Epithelial cell of esophagus (primary cell): ENCODE data around the gene IFITM5.
"Not testable (repeated sequence)": the region's sequence is repeated elsewhere in the genome, so short reads cannot be mapped to it uniquely, and the experiment has no call there.

Experiments used
- DNase-seq: peaks from one replicate; pipeline ENCODE4 v3.0.0; 2010; ENCODE audit warnings: low read depth
- H3K4me3 ChIP-seq: 2 replicates; pipeline ENCODE4 v1.5.1; 2011; ENCODE audit warnings: mild to moderate bottlenecking, low read length, control low read depth
- TF ChIP-seq, protein P1 (sequence below): IDR thresholded peaks from 2 replicates; pipeline ENCODE4 v1.5.1; 2011; ENCODE audit warnings: low read depth, mild to moderate bottlenecking, low read length, control low read depth, inconsistent platforms; ENCODE audit not compliant: insufficient read depth; ENCODE audit errors: missing control alignments

Gene IFITM5

DNA sequence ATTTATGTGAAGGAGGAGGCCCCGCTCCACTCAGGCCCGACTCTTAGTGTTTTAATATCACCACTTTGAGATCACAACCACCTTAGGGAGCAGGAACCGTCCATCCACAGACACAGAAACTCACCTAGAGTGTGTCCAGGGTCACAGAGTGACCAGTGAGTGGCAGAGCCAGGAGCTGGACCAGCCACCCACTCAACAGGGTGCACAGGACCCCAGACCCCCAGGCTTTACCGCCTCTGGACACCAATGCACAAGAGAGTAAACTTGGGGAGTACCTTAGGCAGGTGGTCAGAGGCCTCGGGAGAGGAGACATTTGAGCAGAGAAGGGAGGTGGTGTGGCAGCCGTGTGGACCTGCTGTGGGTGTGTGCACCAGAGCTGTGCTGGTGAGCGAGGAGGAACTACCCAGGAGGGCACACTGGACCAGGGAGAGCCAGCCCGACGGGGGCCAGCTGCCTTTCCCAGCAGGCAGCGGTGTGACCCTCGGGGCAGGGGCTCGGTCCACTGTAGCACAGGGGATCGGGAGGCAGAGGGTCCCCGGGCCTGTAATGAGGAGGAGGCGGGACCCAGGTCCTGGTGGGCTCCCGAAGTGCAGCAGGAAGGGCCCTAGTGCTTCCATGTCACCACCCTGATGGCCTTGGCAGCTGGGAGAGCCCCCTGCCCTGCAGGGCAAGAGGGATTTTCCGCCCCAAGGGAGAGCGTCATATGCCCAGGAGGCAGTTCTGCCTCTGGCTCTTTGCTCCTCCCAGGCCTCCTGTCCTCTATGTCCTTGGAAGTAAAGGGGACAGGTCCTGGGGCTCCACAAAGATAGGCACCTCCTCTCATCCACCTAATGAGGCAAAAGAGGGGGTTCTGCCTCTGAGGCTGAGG lies 28.6 kb downstream of the IFITM5 start:
- no peak for DNase-seq
- TF ChIP-seq, protein P1, sequence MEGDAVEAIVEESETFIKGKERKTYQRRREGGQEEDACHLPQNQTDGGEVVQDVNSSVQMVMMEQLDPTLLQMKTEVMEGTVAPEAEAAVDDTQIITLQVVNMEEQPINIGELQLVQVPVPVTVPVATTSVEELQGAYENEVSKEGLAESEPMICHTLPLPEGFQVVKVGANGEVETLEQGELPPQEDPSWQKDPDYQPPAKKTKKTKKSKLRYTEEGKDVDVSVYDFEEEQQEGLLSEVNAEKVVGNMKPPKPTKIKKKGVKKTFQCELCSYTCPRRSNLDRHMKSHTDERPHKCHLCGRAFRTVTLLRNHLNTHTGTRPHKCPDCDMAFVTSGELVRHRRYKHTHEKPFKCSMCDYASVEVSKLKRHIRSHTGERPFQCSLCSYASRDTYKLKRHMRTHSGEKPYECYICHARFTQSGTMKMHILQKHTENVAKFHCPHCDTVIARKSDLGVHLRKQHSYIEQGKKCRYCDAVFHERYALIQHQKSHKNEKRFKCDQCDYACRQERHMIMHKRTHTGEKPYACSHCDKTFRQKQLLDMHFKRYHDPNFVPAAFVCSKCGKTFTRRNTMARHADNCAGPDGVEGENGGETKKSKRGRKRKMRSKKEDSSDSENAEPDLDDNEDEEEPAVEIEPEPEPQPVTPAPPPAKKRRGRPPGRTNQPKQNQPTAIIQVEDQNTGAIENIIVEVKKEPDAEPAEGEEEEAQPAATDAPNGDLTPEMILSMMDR: no peak
- H3K4me3 ChIP-seq: no peak overlapping the region

DNA sequence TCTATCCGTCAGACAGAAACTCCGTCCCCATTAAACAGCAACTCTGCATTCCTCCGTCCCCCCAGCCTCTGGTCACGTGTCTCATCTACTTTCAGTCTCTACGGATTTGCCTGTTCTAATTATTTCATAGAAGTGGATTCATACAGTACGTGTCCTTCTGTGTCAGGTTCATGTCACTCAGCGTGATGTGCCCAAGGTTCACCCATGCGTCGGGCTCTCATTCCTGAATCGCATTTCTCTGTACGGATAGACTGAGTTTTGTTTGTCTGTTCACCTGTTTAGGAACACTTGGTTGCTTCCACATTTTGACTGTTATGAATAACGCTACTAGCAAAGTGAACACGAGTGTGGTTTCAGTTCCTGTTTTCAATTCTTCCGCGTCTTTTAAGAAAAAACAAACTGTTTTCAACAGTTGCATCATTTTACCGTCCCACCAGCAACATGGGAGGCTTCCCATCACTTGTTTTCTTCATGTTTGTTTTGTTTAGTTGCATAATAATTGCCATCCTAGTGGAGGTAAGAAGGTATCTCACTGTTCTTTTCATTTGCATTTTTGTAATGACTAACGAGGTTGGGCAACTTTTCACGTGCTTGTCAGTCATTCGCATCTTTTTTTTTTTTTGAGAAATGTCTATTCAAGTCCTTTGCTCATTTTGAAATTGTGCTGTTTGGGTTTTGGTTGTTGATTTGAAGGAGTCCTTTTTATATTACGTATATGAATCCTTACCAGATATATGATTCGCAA lies 30.0 kb downstream of the IFITM5 start:
- DNase-seq: peak; percentile 71
- TF ChIP-seq, protein P1: peak; percentile 24
- no peak overlapping the region for H3K4me3 ChIP-seq

DNA sequence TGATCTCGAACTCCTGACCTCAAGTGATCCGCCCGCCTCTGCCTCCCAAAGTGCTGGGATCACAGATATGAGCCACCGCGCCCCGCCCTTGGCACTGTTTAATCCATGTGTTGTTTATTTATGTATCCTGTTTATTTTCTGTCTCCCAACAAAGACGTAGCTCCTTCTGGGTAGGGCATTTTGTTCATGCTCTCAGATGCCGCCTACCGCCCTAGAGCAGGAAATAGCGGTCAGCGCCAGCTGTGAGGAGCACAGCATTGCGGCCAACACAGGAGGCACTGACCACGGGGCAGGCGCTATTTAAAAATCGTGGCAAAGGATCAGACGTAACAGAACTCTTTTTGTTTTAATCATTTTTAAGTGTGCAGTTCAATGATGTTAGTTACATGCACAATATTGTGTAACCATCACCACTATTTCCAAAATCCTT lies 30.6 kb downstream of the IFITM5 start:
- DNase-seq: not testable (repeated sequence)

DNA sequence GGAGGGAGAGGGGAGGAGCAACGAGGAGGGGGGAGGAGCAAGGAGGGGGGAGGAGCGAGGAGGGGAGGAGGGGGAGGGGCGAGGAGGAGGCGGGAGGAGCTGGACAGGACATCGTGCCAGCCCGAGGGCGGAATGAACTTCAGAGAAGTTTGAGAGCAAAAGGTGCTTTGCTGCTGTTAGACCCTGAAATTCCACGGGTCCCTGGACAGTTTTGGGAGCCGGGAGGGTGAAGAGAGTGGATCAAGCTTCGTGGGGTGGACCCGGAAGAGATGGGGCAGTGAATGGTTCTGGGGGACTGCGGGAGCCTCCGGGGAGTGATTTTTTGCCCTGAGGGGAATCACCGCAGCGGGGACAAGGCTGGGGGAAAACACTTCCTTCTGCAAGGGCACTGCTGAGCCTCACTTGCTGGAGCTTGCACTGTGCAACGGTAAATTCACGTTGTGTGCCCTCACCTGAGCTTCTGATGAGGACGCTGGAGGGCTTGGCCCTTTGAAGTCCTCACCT lies 31.8 kb downstream of the IFITM5 start:
- peak overlapping the region; percentile 13 for H3K4me3 ChIP-seq
- DNase-seq: no peak
- TF ChIP-seq, protein P1: no peak

More for the DNA sequence above, 30.6 kb downstream of the IFITM5 start:
- not testable (repeated sequence) for H3K4me3 ChIP-seq

DNA sequence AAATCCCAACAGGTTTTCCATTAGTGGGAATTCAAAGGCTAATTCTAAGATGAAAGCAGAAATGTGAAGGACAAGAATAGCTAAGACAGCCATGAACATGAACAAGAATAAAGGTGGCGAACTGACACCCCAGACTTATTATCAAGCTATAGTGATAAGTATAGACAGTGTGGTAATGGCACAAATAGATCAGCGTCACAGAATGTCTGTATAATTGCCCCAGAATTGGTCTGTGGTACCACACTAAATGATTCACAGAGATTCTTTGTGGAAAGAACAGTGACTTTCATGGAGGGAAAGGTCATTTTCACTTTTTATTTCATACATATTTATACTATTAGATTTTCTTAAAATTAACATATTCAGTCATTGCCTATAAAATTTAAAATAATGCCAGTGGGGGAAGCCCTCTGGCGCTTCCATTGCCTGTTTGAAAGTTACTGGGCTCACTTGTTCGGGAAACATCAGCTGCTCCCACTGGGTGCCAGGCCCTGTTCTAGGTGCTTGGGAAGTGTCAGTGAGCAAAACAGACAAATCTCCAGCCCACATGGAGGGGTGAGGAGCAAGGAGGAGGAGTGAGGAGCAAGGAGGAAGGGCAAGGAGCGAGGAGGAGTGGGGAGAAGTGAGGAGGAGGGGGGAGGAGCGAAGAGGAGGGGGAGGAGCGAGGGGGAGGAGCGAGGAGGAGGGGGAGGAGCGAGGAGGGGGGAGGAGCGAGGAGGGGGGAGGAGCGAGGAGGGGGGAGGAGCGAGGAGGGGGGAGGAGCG lies 32.5 kb downstream of the IFITM5 start:
- TF ChIP-seq, protein P1: no peak
- DNase-seq: no peak
- H3K4me3 ChIP-seq: no peak overlapping the region

DNA sequence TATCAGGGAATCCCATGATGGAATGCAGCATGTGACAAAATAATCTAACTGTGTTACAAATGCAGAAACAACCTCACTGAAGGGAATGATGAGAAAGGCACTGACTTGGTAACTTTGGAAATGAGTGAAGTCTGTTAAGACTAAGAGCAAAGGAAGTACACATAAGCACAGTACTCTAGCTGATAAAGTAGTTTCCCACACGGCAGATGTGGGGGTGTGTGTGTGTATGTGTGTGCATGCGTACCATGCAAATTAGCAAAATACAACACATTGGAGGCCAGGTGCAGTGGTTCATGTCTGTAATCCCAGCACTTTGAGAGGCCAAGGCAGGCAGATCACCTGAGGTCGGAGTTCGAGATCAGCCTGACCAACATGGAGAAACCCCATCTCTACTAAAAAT lies 37.7 kb downstream of the IFITM5 start:
- no peak for DNase-seq
- TF ChIP-seq, protein P1: no peak
- H3K4me3 ChIP-seq: no peak overlapping the region

DNA sequence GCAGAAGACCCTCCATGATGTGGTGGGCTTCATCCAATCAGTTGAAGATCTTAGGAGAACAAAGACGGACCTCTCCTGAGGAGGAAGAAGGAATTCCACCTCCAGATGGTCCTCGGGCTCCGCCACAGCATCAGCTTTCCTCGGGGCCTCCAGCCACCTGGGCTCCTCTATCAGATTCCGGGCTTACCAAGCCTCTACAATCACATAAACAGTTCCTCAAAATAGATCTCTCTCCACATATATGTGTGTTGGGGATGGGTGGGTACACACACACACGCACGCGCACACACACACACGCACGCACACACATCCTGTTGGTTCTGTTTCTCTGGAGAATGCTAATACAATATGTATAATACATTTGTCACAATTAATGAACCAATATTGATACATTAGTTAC lies 39.9 kb downstream of the IFITM5 start:
- DNase-seq: no peak
- TF ChIP-seq, protein P1: no peak
- H3K4me3 ChIP-seq: no peak overlapping the region
